ENCODE results near the gene NAV2.

NAV2 gene

DNA sequence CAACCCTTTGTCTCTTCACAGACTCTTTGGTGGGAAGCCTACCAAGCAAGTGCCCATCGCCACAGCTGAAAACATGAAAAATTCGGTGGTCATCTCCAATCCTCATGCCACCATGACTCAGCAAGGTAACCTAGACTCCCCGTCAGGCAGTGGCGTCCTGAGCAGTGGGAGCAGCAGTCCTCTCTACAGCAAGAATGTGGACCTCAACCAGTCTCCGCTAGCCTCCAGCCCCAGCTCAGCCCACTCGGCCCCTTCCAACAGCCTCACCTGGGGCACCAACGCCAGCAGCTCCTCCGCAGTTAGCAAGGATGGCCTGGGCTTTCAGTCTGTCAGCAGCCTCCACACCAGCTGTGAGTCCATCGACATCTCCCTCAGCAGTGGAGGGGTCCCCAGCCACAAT lies 336.1 kb downstream of the NAV2 start:
- no peak for DNase-seq

GRCh38 chr11:20049231-20049630 lies 336.6 kb downstream of the NAV2 start:
- no peak for DNase-seq

- DNase-seq: no peak
Measured at GRCh38 chr11:20050048-20050447, 337.4 kb downstream of the NAV2 start.

DNA sequence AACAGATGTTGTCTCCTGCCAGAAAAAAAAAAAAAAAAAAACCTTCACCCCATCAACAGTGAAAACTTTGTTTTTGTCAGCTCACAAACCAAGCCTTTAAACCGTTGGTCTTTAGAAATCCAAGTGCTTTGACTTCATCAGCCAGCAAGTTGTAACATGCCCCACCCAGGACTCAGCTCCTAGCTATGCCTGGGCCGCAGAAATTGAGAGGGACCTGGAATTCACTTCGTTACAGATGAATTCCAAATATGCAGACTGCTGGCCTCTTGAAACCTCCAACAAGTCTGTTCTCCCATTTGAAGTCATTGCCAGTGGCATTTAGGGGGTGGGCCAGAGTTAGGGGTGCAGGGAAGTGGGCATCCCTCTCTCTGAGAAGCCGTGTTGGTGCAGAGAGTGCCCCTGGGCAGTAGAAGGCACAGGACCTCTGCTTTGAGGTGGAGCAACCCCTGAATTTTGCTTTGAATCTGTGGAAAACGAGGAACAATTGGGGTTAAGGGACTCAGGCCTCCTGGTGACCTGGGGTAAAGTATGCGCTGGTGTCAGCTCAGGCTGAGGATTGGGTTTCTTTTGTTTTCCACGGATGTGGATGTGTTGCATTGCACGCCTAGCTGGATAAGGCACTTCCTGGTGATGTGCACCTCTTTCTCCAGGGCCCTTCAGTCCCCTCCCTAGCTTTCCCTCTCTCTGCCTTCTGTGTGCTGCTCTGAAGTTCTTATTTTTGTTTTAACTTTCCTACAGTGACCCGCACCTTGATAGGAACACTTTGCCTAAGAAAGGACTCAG lies 338.1 kb downstream of the NAV2 start:
- no peak for DNase-seq

DNA sequence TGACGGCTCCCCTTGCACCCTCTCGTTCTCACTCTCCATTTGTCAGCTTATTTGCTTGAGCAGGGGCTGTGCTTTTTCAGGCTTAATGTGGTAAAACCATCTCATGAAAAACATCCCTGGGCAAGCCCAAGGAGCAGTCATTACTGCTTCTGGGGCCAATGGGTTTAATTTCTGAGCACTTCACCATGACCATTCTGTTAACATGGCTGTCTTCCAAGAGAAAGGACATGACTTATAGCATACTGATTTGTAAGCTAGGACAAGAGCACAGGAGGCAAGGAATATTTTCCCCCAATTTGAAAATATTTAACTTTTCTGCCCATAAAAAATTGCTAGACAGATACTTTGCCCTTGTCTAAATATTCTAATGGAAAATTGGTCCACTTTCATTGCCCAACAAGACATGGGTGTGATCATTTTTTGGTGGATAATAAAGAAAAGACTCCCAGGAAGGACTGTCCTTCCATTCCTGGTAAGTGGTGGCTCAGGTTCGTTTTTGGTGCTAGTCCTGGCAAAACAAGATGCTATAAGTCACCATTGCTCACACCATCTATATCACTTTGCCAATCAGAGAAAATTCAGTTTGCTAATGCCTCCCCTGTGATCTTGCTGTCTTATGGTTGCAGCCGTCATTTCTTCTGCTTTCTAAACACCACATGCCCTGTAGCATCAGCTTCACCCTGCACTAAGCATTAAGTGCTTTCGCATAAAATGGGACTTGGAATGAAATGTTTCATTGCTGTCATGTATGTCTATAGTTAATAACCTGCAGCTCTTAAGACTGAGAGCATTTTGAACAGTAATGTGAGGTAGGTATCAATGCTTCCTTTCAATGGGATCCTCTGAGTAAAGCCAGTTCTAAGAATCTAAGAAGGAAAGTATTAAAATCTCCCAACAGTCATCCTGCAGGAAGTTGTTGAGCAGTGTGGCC lies 339.1 kb downstream of the NAV2 start:
- no peak for DNase-seq

DNA sequence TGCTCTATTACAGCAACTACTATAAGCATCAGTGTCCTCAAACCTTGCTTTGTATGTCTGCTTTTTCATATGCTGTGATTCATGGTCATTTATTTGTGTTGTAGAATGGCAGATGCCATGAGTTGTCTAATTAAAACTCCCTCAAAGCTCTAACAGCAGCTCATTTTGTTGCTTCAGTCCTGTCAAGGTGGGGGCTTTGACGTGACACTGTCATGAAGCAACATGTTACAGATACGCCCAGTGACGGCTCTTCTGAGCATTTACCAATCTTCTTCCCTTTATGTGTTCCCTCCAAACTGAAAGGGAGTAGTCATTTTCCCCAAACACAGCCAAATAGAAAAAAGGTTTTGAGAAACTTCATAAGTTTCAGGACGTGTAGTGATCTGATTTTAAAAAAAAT lies 340.9 kb downstream of the NAV2 start:
- DNase-seq: no peak

GRCh38 chr11:20054584-20054983 lies 341.9 kb downstream of the NAV2 start:
- no peak for DNase-seq

DNA sequence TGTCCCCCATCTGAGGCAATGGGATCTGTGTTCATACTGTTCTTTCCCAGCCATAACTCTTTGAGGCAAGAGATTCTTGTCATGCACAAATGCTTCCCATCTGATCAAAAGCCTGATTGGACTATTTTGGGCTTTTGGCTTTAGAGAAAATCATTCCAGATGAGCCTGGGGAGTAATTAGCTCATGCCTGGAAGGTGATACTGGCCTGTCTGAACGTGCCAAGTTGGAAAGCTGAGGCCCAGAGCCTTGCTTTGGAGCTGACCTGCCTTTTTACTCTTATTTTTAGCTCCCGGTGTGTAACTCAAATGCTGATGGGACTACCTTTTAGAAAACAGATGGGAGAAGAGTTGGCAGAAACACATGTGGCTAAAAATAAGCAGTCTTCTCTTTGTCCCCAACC lies 342.7 kb downstream of the NAV2 start:
- DNase-seq: no peak

DNA sequence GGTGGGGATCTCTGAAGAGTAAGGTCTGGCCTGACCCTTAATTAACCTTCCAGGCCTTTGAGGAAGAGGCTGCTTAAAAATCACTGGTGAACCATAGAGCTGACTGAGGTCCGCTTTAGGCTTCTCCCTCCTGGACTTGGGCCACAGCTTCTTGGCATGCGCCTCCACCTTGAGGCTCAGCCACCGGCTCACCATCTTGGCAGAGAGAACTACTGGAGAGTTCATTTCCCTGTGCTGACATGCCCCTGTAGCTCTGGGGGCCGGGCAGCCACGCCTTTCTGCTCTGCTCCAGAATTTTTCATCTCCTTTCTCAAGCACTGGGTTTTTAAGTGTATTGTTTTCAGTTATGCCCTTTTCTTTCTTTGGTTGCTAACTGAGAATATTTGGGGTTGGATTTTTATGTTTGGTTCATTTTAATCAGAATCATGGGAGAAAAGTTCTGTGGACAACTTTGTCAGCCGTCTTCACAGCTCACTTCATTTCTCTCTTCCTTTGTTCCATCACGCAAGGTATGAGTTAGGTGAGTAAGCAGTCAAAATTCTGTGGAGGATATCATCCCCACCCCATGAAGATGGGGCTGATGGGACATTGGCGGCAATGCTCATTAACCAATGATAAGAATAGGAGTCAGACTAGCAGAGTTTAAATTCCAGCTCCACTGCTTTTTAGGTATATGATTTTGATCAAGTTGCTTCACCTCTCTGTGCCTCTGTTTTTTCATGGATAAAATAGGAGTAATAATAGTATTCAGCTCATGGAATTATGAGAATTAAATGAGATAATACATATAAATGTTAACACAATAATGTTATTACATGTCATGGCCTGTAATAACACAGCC lies 343.7 kb downstream of the NAV2 start:
- DNase-seq: no peak

DNA sequence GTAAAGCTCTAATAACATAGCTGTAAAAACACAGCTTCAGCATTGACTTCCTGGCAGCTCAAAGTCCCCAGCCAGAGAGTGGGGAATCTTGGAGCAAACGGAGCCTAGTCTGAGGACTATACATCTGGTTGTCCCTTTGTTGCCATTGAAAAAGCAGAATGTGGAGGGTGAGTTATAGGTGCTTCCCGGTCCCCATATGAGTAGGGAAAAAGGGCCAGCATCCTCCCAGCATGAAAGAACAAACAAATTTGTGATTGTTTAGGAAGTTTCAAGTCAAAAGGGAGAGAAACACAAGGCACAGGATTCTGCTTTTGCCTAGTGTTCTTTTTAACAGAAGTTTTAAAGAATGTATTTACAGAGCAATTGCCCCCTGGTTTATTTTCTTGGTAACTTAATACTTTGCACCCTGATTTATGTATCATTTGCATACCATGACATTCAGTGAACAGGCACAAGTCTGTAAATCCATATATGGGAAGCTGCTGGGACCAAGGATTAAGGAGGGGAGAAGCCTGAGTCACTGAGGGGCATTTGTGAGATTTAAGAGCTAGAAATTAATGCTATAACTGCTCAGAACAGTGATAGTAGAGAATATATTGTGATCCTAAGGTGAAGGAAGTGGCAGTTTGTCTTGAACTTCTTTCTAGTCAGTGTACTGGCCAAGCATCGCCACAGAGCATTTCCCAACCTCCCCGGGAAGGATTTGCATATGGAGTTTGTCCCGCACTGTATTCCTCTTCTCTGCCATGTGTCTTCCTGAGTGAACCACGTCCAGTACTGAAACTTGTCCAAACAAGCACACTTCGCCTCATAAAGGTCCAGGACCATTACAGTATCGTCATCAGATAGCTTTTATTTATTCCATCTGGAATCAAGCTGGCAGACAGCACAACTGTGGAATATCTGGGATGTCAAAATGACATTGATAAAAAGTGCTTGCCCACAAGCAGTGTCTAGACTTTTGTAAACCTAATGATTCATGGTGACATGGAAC lies 344.6 kb downstream of the NAV2 start:
- no peak for DNase-seq

GRCh38 chr11:20058749-20059458 lies 346.3 kb downstream of the NAV2 start:
- DNase-seq: no peak

GRCh38 chr11:20059587-20060021 lies 347.0 kb downstream of the NAV2 start:
- DNase-seq: no peak

DNA sequence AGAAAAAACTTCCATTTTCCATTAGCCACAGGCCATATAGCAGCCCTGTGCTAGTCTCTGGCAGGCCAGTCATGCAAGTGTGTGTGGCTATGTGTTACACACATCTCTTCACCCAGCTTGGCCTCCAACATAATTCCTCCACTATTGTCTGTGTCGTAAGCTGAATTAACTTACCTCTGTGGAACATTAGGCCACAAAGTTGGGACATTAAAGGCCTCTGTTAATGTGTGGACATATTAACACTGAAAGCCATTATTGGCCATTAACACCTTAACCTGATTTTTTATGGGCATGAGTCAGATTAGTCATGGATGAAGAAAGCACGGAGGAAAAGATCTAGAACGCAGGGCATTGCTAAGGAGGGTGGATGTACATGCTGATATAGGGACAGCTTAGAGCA lies 347.5 kb downstream of the NAV2 start:
- DNase-seq: no peak

DNA sequence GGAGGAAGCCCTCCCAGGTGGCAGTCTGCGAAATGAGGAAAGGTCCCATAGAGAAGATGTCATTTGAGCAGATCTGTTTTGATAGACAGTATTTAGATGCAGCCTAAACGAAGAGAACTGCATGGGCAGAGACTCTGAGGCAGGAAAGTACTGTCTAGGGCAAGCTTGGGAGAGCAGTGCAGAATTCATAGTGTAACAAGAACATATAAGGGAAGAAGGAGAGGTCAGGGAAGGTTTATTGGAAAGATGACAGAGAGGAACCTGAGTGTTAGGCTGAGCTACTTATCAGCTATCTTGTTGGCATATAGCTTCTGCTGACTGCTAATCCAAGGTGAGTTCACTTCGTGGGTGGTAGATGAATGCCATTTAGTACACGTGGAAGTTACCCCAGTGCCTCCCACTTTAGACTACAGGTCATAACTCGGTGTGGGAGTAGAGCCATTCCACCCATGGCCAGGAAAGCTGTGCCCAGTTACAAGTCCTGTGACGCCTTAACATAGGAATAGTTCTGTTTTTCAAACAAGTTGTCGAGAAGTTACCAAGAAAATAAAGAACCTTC lies 348.1 kb downstream of the NAV2 start:
- no peak for DNase-seq

DNA sequence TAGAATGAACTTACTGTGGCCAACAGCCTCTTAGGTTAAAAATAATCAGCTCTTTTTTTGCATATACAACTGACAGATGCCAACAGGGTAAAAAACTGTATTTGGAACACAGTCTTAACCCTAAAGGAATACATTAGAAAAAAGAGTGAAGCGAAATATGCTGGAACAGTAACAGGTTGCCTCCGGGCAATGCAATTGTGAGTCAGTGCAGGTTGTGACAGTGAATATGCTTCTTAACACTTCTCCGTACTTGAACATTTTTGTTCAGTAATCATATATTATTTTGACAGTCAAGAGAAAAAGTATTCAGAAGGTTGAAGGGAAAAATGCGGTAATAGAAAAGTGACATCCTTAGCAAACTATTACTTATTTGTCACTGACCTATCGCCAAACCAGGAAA lies 349.1 kb downstream of the NAV2 start:
- DNase-seq: no peak

DNA sequence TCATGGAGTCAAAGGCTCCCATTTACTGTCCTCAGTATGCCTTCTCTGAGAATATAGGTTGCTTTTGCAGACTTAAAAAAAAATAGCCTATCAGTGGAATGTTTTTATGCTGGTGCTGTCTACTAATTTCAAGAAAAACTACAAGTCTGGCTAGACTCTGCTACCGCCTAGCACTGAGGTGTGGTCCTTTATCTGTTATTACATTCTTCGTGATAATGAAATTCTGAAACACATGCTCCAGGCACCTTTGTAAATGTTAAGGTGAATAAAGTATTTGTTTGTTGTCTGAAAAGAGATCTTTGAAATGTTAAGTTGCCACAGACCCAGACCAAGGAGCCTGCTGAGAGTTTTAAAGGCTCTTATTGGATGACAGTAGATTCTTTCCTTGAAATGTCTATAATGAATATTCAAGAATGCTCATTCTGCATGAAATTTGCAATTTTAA lies 352.3 kb downstream of the NAV2 start:
- DNase-seq: no peak

DNA sequence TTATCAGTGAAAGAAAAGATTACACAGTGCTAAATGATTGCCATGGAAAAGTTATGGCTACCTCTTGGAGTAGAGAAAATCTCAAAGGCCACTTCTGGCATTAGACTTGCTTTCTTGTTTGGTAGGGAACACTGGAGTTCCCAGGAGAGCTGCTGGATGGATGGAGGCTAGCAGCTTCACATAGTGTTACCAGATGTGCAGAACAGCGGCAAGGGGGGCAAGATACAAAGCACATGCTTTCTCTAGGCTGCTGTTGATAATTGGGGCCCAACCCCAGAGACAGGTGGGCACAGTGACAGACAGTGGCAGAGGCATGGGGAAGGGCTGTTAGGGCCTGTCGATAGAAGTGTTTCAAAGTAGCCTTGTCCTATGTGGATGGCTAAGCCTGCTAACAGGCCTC lies 352.8 kb downstream of the NAV2 start:
- no peak for DNase-seq

GRCh38 chr11:20066013-20066782 lies 353.6 kb downstream of the NAV2 start:
- no peak for DNase-seq

GRCh38 chr11:20066783-20067156 lies 354.1 kb downstream of the NAV2 start:
- DNase-seq: no peak

- no peak for DNase-seq
Measured at GRCh38 chr11:20067665-20068064, 355.0 kb downstream of the NAV2 start.

Data from activated naive CD4-positive, alpha-beta T cell (primary cell).